G401.6 (cell line): Measurements from ENCODE around the gene PHIP.
"Not testable (repeated sequence)": the region's sequence is repeated elsewhere in the genome, so short reads cannot be mapped to it uniquely, and the experiment has no call there.

Experiments used
- FAIRE-seq: peaks from 2 replicates; lab custom pipeline; 2012; peaks lifted over from hg19 to GRCh38; lab: Jason Lieb, UNC

PHIP gene

DNA sequence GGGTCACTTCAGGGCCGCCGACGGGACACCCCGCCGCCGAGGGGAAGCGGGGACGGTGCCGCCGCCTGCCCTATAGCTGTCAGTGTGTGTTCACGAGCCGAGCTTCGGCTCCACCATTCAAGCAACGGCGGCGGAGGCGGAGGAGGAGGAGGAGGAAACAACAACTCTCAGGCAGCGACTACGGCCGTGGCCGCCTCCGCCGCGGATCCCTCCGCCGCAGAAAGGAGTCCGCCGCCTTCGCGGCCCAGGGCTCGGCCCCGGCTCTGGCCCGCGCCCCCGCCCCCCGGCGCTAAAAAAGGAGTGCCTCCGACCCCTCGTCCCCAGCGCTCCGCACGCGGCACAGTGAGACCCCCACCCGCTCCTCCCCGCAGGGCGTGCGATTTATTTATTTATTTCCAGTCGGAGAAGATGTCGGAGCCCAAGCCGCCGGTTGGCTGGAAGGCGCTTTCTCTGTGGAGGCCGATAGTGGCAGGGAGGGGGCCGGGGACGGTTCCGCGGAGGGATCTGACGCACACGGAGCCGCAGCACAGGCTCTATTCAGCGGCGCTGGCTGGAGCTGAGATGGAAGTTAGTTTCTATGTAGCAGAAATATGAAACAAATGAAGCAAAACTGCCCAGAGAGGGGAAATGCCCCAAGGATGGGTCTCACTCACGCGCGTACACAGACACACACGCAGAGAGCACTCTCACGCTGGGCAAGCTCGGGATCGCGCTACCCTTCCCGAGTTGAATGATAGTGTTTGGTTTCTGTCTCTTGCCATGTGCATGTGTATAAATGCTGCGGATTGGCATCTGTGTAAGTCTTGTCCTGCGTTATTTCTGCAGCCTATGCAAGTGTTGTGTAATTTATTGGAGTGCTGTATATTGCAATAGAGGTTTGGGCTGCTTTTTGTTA lies at the start of gene PHIP:
PHIP (minus strand) TSS at position 180 of the 895 bp plus-strand sequence. CDS start 186 bp downstream, outside the sequence.
- peak; percentile 42 for FAIRE-seq

DNA sequence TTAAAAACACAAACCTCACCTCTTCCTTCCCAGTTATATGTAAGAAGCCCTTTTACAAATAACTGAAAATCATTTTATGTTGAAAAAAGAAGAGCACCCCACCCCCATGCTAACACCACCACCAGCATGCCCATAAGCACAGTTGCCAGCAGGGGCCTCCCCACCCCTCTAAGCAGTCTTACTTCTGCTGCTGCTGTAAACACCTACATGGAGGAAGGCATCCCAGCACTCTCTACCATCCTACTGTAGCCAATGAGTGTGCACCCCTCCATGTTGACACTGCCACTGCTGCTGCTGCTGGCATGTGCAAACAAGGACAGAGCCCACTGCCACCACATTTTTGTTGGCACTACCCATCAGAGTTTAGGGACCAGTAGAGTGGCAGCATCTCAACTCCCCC lies 49.6 kb upstream of the PHIP start:
- FAIRE-seq: no peak

DNA sequence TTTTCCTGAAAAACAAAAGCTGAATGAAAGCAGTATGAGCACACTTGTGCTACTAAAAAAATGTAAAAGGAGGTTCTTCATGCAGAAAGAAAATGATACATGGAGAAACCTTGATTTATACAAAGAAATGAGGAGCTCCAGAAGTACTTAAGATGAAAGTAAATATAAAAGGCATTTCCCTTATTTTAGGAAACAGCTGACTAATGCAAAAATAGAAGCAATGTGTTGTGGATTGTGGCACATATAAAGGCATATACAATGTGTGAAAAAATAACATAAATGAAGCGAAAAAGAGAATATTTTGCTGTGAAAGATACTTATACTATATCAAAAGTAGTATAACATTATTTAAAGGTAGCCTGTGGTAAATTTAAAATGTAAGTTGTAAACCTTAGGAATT lies 41.2 kb upstream of the PHIP start:
- FAIRE-seq: peak; percentile 28

DNA sequence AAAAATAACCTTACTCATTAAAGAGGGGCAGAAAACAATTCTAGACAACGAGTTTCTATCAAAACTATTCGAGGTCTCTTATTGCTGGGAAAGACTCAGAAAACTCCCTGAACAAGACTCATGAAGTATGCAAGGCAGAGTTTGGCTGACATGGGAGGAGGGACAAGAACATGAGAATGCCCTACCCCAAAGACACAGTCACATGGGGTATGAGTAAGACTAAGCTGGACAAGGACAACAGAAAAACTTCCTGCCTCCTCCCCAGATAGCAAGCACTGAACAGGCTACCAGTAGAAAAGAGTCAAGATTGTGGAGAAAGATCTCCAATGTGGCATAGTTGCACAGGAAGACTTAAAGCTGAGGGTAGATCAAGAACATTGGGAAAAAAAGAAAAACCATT lies 39.7 kb upstream of the PHIP start:
- no peak for FAIRE-seq

DNA sequence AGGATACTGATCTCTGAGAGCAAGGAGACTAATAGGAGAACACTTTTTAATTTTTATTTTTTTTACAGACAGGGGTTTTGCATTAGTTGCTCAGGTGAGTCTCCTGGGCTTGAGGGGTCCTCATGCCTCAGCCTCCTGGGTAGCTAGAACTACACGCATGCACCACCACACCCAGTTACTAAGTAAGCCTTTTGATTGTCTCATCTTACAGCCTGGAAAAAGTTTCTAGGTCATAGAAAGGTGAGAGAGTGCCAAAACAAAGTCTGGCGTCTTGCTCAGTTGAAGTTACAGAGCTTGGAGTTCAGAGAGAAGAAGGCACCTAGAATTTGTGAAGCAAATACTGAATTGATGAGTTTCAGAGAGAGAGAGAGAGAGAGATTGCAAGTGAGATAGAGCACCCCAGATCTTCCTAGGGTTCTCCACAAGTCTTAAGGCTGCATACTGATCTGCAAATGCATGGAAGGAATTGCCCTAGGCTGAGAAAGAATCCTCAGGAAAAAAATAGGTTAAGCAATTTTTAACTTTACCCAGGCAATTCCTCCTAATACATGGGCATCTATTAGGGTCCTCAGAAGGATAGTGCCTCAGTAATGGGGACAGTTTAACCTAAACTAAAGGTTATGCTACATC lies 37.6 kb upstream of the PHIP start:
- no peak for FAIRE-seq

DNA sequence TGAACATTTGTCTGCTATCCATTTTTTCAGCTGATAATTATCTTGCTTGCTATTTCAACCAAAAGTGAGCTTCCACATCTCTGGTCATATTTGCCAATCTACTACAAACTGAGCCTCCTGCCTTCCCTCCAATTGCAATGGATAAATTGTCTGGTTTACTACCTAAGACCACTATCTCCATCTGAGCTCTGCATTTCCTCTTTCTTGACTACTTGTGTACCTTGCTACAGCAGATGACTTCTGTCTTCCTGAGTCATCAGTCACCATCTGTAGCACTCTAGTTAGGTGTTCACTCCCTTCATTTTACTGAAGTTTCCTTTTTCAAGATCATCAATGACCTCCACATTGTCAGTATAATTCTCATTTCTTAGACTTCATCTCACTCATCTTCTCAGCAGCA lies 33.5 kb upstream of the PHIP start:
- FAIRE-seq: no peak

DNA sequence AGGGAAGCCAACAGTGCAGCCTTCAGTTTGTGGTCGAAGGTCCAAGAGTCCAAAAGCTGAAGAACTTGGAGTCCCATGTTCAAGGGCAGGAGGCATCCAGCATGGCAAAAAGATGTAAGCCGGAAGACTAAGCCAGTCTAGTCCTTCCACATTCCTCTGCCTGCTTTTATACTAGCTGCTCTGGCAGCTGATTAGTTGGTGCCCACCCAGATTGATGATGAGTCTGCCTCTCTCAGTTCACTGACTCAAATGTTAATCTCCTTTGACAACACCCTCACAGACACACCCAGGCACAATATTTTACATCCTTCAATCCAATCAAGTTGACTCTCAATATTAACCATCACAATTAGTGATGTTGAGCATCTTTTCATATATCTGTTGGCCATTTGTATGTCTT lies 23.1 kb upstream of the PHIP start:
- no peak for FAIRE-seq

DNA sequence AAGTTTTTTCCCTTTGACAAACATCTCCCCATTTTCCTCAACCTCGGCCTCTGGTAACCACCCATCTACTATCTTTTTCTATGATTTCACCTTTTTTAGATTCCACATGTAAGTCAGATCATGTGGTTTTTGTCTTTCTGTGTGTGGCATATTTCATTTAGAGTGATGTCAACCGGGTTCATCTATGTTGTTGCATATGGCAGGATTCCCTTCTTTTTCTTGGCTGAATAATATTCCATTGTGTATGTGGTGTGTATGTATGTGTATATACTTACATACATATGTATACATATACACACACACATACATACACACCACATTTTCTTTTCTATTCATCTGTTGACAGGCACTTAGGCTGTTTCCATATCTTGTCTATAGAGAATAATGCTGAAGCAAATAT lies 22.2 kb upstream of the PHIP start:
- no peak for FAIRE-seq

DNA sequence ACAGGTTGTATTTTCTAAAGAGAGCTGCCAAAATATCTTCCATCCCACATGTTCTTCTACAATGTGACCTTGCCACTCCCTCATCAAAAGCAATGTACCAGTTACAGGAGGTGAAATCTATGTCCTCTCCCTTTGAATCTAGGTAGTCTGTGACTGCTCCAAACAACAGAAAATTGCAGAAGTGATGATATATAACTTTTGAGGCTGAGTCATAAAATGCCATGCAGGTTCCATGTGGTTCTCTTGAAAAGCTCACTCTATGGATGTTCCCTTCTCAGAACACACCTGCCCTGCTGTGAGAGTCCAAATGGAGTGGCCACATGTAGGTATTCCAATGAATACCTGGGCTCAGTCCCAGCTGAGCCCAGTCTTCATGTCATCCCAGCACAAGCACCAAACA lies 16.9 kb upstream of the PHIP start:
- FAIRE-seq: no peak

DNA sequence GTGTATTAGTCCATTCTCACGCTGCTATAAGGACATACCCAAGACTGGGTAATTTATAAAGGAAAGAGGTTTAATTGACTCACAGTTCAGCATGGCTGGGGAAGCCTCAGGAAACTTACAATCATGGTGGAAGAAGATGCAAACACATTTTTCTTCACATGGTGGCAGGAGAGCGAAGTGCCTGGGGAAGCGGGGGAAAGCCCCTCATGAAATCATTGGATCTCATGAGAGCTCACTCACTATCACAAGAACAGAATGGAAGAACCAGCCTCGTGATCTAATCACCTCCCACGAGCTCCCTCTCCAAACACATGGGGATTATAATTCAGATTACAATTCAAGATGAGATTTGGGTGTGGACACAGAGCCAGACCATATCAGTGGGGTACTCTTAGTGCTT lies 13.7 kb upstream of the PHIP start:
- FAIRE-seq: not testable (repeated sequence)

DNA sequence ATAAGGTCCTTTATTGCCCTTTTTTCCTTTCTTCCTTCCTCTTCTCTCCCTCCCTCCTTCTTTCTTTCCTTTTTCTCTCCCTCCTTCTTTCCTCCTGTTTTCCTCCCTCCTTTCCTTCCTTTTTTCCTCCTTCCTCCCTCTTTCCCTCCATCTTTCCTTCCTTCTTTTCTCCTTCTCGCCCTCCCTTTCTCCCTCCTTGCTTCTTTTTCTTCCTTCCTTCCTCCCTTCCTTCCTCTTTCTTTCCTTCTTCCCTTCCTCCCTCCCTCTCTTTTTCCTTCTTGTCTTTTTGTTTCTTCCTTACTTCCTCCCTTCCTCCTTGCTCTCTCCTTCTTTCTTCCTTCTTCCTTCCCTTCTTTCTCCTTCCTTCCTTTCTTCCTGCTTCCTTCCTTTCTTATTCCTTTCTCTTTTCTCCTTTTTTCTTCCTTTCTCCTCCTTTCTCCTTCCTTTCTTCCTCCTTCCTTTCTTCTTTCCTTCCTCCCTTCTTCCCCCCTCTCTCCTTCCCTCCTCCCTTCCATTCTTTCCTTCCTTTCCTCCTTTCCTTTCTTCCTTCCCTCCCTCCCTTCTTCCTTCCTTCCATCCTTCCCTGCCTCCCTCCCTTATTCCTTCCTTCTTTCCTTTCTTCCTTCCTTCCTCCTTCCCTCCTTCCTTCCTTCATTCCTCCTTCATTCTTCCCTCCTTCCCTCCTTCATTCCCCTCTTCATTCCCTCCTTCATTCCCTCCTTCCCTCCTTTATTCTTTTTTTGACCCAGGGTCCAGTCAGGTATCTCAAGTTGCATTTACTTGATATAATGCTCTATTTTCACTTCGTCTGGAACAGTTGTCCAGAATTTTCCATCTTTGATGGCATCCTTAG lies 11.7 kb upstream of the PHIP start:
- no peak for FAIRE-seq

DNA sequence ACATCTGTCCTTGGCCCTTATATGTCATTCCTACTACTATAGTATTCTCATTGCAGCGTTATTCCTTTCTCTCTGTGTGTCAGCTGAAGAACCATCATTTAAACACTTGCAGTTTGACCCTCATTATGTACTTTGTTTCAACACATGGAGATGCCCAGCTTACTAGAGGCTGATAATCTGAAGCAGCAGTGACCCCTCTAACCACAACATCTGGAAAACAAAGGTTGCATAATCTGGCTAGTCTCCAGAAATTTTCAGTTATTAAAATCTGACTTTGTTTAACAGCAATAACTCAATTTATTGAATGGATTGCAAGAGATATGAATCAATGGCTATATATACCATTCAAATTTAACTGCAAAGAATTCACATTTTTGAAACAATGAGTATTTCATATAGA lies 6.6 kb upstream of the PHIP start:
- FAIRE-seq: no peak

DNA sequence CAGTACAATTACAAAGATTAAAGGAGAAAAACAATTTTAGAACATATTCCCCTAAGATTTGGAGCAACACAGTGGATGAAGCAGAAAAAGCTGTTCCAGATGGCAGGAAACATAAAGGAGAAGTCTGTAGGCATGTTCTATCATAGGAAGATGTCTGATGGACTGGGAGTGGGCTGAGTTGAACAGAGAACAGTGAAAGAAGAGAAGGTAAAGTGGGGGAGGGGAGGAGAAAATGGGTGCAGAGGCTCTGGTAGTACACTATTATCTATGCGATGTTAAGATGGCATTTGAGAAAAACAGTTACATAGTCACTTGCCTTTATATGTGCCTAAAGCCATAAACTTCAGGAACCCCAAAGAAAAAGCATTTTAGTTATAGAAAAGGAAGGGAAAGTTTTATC lies 4.2 kb upstream of the PHIP start:
- FAIRE-seq: no peak

DNA sequence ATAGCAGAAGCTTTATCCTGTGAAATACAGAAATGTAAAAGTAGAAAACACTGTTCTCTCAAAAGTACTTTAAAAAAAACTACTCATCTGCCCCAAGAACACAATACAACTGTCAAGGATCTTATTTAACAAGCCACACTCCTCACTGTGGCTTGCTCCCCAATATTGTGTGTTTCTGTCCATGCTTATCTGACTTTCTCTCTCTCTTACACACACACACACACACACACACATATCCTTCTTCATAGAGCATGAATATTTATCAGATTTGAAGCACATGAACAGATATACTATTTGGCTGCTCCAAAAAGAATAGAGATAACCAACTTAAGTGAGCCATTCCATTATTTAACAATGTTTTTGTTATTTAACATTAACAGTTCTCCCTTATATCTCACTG lies 3.6 kb upstream of the PHIP start:
- no peak for FAIRE-seq

DNA sequence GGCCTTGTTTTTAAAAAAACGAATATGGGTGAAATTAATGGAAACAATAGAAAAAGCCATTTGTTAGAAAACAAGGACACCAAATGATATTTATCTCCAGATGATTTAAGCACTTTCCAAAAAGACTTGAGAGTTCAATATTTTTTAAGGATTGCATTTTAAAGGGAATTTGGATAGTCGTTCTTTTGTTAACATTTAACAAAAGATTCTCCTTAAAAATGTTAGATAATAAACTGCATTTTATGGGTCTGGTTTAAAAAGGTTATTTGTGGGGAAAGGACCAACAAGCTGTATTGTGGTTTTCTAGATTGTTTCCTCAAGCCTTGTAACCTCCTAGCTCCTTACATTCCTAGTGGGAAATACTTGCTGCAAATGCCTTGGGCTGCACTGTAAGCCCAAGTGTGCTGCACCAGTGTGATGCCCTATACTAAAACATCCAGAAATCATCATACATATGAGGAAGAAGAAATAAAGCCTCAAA lies 1.5 kb upstream of the PHIP start:
- FAIRE-seq: no peak

DNA sequence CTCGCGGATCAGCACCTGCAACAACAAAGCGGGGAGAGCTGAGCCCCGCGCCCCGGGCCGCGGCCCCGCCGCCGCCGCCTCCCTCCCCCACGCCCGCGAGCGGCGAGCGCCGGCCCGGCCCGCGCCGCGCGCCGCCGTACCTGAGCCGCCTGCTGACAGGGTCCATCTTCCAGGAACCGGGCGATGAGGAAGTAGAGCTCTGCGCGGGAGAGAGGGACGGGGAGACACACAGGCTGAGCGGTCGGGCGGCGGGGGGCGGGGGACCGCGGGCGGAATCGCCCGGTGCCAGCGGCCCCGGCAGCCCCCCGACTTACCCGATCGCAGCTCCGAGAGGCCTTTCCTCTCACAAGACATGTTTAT lies 359 bp downstream of the PHIP start:
- FAIRE-seq: no peak

DNA sequence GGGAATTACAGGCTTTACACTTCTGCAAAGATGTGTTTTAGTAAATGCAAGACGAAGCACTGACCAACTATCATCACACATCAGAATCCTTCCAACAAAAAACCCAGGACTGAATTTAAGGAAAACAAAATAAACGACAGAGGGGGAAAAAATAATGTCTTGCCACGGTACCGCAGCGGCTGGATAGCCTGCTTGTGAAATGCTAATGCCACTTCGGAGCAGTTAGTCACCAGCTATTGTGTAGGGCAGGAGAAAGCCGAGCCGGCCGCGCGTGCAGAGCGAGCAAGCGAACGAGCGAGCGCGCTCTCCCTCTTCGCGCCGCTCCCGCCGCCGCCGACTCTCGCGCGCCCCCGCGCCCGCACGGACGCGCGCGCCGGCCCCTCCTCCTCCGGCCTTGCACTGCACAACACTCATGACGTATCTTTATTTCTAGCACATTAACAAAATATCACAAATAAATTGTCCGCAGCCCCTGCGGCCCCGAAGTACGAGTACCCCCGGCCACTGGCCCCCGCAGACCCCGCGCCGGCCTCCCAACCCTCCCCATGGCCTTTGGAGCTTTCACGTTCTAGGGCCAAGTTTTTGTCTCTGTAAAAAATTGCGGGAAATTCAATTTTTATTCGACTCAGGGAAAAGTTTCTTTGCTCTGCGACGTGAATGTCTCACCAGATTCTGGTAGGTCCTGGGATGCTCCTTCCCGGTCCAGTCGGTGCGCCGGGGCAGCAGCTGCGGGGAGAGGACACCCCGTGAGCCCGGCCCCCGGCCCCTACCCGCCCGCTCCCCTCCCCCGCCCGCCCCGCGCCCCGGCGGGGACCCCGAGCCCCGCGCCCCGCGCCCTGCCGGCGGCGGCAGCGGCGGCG lies 1.0 kb downstream of the PHIP start:
- FAIRE-seq: no peak

DNA sequence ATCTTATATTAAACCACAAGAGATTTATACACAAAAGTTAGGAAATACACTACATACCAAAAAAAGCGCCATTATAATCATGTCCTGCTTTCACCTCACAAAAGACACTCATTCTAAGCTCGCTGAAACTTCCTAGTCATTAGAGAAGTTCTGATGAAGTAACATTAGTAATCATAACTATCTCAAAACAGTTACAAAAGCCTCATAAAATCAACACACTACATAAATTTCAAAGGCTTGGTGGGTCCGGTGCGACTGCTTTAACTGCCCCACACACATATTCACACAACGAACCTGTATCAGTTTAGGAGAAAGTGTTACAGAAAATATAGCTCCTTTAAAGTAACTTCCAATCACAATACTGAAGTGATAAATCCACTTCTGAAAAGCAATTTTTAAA lies 1.9 kb downstream of the PHIP start:
- no peak for FAIRE-seq

DNA sequence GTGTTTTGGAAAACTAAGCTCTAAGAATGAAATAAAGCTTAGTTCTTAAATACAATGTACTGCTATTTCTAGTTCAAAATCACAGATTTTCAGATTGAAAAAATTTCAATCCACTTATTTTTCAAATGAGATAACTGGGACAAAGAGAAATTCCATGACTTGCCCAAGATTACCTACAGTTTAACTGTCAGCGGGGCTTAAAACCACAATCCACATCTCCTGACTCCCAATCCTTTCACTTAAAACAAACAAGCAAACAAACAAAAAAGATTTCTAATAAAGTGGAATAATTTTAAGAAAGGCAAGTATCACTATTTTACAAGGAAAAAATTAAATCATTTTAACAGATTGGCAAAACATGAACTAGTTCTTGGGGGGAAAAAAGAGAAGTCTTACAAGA lies 4.2 kb downstream of the PHIP start:
- FAIRE-seq: no peak

DNA sequence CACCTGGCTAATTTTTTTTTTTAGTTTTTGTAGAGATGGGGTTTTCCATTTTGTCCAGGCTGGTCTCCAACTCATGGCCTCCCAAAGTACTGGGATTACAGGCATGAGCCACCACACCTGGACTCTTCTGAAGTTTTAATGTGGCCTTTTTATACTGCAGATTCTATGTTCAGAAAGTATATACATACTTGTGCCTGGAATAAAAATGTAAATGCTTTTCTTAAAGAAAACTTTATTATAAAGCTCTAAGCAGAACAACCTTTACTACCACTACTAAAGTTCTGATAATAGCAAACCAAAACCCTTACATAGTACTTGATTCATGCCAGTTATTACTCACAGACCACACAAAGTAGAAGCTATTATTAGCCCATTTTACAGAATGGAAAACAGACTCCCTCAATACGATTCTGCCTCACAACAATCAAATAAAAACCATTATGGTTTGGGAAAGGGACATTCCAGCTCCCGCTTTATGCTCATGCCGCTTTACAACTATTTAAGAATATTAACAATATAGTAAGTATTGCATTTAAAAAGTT lies 5.3 kb downstream of the PHIP start:
- FAIRE-seq: no peak

DNA sequence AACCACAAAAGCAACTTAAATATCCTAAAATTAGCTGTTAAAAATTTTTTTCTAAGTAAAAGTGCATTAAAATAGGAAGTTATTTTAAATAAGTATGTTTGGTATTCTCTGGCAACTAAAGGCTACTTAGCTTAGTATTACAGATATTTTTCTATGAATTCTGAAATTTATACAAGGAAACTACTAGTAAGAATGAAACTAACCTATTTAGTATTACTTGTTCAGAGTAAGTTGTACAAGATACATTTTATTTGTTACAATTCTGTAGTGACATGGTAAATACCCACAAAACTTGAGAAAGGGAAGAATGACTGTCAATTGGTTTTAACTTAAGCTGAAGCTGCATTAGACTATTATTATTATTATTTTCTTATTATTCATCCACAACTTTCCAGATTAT lies 6.5 kb downstream of the PHIP start:
- FAIRE-seq: no peak
